Liver (tissue), 3 donors: ENCODE measurements around the gene CREG2.

Experiments used
- CTCF ChIP-seq: fragments of 150-350 bp; IDR thresholded peaks from 2 replicates; pipeline ENCODE4 v1.5.1; 2017; ENCODE audit warnings: improper control_type of control experiment, low read depth, low read length; ENCODE audit not compliant: missing input control
- GABPA ChIP-seq, 2 donors: IDR thresholded peaks in 1 of 2; conservative IDR thresholded peaks in 1 of 2; 2 replicates each; pipeline ENCODE4 v1.6.1; 2016; ENCODE audit warnings: antibody characterized with exemption in 2 of 2, mild to moderate bottlenecking in 1 of 2, moderate library complexity in 1 of 2
- JUND ChIP-seq, 2 donors: IDR thresholded peaks; 2 replicates each; pipeline ENCODE4 v1.6.1; 2016; ENCODE audit warnings: antibody characterized with exemption in 2 of 2
- RAD21 ChIP-seq, 2 donors: IDR thresholded peaks; 2 replicates each; pipeline ENCODE4 v1.6.1; 2016; ENCODE audit warnings: antibody characterized with exemption in 2 of 2, mild to moderate bottlenecking in 2 of 2
- REST ChIP-seq: IDR thresholded peaks from 2 replicates; pipeline ENCODE4 v1.6.1; 2016; ENCODE audit warnings: antibody characterized with exemption, mild to moderate bottlenecking
- ZBTB33 ChIP-seq: IDR thresholded peaks from 2 replicates; pipeline ENCODE4 v1.6.1; 2016; ENCODE audit warnings: antibody characterized with exemption
- donor health status: healthy.
- donor health status: healthy.

GRCh38 chr2:101354420-101355311, 32.6 kb downstream of the CREG2 start:
- TF ChIP-seq CTCF (no peak), RAD21 (IDR thresholded peaks at IDR 0.05) (no peak), REST (no peak), JUND (IDR thresholded peaks at IDR 0.05) (no peak), ZBTB33 (no peak), GABPA (IDR thresholded peaks at IDR 0.05 in 1 of 2, conservative IDR thresholded peaks at IDR 0.05 in 1 of 2) (no peak)
